ENCODE data around the gene B3GNT4. TPM values are rescaled to one million over a fixed set of nuclear protein-coding genes. Genes with fewer than 3 reads are reported as not detected.

B3GNT4 gene
- total RNA-seq, 1 experiment from 2014 or later = not detected

DNA sequence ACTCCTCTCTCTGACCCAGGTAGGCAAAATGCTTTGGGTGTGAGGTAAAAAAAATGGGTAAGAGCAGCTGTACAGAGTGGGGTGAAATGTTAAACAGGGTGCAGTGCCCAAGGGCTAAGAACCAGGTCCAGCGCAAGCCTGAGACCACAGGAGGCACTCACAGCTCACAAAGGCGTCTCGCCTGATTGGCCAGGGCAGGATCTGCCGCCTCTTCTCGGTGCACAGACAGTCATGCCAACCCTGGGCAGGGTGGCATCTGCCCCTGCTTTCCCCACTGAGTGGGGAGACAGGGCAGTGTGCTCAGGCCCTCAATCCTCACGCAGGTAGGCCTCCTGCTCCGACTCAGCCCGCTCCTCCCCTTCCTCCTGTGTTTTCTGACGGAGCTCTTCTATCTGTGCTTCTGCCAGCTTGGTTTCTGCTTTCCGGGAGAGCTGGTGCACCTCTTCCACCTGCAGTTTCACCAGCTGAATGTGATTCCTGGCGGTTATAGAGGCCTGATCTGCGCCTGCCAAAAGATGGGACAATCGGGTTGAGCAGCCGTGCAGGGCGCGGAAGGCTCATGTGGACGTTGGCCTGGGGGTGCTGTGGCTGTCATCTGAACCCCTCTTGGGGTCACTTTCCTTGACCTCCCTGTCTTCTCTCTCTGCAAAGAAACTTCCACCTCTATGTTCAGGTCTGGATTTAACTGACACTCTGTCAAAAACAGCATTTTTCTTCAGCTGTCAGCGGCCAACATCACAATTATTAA is 4.7 kb downstream of the B3GNT4 start:
- DNase-seq (ENCODE audit: low read depth in 1 of 2, low spot score in 2 of 2) = no peak
- H3K9me3 ChIP-seq (replicated peaks) = no peaks in the 10 kb centered on the region; the same call in 1 of the 2 replicates

DNA sequence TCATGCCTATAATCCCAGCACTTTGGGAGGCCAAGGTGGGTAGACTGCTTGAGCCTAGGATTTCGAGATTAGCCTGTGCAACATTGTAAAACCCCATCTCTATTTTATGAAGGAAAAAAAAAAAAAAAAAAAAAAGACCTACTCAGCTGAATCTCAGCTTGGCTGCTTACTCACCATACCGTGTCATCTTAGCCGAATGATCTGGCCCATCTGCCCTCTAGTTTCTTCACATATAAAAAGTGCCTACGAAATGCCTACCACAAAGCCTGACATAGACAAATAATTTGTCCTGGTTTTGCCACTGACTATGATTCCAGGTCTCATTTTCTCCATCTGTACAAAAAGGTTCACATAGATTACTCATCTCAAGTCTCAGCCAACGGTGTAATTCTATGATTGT is 12.3 kb downstream of the B3GNT4 start:
- Histone ChIP-seq H3K36me3 (peaks cover 82% of the 10 kb centered on the region), H3K27me3 (replicated peaks) (no peaks in the 10 kb centered on the region)

More for the DNA sequence above, 4.7 kb downstream of the B3GNT4 start:
- H3K27ac ChIP-seq = no peak overlapping the region
- H3K4me3 ChIP-seq = no peak overlapping the region
- peaks cover 28% of the 10 kb centered on the region for H3K27me3 ChIP-seq (replicated peaks)
- H3K36me3 ChIP-seq = peaks cover 58% of the 10 kb centered on the region
- H3K4me1 ChIP-seq (replicated peaks) = peaks cover 11% of the 10 kb centered on the region

DNA sequence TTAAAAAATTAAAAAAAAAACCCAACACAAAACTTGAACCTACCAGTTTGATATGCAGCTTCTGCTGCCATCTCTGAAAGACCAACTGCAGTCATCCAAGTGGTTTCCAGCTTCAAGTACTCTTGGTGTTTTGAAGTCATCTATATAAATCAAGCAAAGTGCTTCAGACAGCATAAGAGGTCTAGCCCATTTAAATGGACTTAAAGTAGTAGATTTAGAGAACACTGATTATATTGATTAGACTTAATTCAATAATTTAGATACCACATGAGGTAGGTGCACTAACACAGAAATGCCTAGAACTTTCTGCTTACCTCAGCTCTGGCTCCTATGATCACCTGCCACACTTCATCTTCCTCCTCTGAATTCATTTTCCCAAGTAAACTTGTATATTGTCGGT is 12.9 kb downstream of the B3GNT4 start:
- peaks cover 85% of the 10 kb centered on the region for H3K36me3 ChIP-seq

More for the DNA sequence above, 12.3 kb downstream of the B3GNT4 start:
- H3K4me1 ChIP-seq (replicated peaks) = no peaks in the 10 kb centered on the region
- no peak overlapping the region for H3K4me3 ChIP-seq
- no peaks in the 10 kb centered on the region for H3K9me3 ChIP-seq (replicated peaks)
- DNase-seq (ENCODE audit: low read depth in 1 of 2, low spot score in 2 of 2) = no peak
- no peak overlapping the region for H3K27ac ChIP-seq

DNA sequence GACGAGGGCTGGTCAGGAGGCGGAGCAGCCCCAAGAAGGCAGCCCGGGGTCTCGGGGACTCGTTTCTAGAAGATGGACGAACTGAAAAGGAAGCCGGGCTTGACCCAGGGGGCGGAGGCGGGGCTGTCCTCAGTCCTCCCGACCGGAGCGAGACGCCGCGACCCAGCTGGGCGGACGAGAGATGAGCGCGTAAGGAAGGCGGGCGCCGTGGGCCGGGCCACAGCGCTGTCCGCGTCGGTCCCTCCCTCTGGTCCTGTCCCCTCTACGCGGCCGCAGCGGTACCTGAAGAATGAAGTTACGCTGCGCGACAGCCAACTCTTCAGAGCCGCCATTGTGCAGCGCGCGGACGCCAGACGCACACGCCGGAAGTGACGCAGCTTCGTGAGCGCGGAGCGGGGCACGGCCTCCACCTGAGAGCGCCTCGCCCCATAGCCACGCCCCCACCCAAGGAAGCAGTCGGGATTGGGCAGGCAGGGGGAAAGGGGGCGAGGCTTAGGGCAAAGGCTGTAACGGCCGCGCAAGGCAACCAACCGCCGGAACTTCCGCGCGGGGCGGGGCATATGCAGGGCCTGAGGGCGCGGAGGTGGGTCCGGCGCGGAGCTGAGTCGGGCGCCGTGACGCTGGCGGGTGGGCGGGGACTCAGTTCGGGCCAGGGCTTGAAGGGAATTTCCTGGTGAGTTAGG is 22.3 kb downstream of the B3GNT4 start, which contains the start of gene DIABLO:
Gene DIABLO (minus strand): TSS at position 370 of the 683 bp plus-strand sequence. CDS start 38 bp downstream, at position 332.
- H3K9me3 ChIP-seq (replicated peaks) = 0 out of 2 replicates have a peak, but pooled peaks cover 3% of the 10 kb centered on the region
- peaks cover 19% of the 10 kb centered on the region for H3K4me1 ChIP-seq (replicated peaks)
- peaks cover 41% of the 10 kb centered on the region for H3K36me3 ChIP-seq
- H3K4me3 ChIP-seq = peak within 1 kb of the TSS; percentile 83
- H3K27me3 ChIP-seq (replicated peaks) = no peaks in the 10 kb centered on the region
- peak within 1 kb of the TSS; percentile 75 for H3K27ac ChIP-seq
- DNase-seq (ENCODE audit: low read depth in 1 of 2, low spot score in 2 of 2) = peak; percentile 98 to 99

More for the DNA sequence above, 12.9 kb downstream of the B3GNT4 start:
- Histone ChIP-seq H3K4me1 (replicated peaks) (no peaks in the 10 kb centered on the region), H3K27me3 (replicated peaks) (no peaks in the 10 kb centered on the region), H3K4me3 (no peak overlapping the region), H3K27ac (no peak overlapping the region), H3K9me3 (replicated peaks) (no peaks in the 10 kb centered on the region)
- DNase-seq (ENCODE audit: low read depth in 1 of 2, low spot score in 2 of 2) = no peak

DNA sequence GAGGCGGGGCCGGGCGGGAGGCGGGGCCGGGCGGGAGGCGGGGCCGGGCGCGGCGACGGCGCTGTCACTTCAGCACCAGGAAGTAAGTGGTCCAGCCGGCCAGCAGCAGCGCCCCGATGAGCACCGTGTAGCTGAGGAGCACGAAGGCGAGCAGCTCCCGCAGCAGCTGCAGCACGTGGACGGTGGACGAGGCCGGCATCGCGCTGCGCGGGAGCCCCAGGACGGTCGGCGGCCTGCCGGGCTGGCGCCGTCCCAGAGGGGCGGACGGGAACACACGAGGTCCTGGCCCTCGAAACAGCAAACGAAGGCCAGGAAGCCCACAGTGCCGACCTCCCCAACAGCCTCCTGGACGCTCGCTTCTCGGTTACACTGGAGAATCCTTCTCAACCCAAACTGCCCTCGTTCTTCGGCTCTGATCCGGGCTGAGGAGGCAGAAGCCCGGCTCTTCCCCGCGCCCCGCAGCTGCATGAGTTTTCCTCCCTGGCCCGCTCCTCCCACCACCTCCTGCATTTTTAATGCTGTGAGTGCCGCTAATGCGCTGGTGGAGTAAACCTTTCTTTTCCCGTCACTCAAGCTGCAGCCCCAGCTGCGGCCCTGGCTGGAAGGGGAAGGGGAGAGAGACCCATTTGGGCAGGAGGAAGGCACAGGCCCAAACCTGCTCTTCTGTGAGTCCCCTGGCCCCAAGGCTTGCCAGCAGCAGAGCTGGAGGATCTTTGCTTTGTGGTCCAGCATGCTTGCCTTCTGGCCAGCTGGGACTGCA is 23.0 kb downstream of the B3GNT4 start:
- Histone ChIP-seq H3K27me3 (replicated peaks) (no peaks in the 10 kb centered on the region), H3K27ac (no peak overlapping the region), H3K36me3 (peaks cover 34% of the 10 kb centered on the region), H3K4me3 (peak overlapping the region; percentile 27), H3K9me3 (replicated peaks) (0 out of 2 replicates have a peak, but pooled peaks cover 3% of the 10 kb centered on the region), H3K4me1 (replicated peaks) (peaks cover 19% of the 10 kb centered on the region)
- DNase-seq (ENCODE audit: low read depth in 1 of 2, low spot score in 2 of 2) = no peak

DNA sequence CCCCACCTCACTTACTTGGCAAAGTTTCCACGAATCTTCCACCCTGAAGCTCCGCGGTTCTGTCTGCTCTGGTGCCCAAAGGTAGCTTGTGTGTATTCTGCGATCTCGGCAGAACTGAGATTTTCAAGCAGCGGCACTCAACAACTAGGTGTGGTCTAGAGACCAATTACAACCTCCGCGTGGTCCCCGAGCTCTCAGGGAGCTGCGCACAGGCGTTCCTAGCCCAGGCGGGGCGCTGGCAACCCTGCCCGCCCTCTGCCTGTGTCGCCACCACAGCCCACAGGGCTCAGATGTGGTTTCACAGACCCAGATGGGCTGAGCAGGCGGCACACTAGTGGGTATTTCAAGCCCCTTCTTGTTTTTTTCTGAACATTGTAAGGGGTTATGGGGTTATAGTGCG is 23.8 kb downstream of the B3GNT4 start:
- no peak overlapping the region for H3K4me3 ChIP-seq
- DNase-seq (ENCODE audit: low read depth in 1 of 2, low spot score in 2 of 2) = no peak
- H3K9me3 ChIP-seq (replicated peaks) = 0 out of 2 replicates have a peak, but pooled peaks cover 3% of the 10 kb centered on the region
- peaks cover 26% of the 10 kb centered on the region for H3K36me3 ChIP-seq
- no peaks in the 10 kb centered on the region for H3K27me3 ChIP-seq (replicated peaks)
- H3K4me1 ChIP-seq (replicated peaks) = peaks cover 19% of the 10 kb centered on the region
- H3K27ac ChIP-seq = no peak overlapping the region

DNA sequence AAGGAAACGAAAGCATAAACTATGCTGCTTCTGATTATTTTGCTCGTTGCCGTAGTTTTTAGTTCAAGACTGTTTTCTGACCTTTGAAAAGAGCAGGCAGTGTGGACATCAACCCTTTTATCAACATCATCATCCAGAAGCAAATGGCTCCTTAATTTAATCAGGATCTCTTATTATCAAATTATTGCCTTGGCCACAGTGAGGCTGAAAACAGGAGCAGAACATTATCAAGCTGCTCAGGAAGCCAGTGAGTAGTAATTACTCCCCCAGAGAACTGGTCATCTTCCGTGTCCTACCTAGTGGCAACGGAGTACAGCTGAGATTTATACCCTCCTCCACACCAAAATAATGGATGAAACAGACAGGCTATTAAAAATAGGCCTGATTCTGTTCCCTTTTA is 24.6 kb downstream of the B3GNT4 start:
- Histone ChIP-seq H3K27ac (no peak overlapping the region), H3K27me3 (replicated peaks) (no peaks in the 10 kb centered on the region), H3K36me3 (peaks cover 21% of the 10 kb centered on the region), H3K4me3 (no peak overlapping the region), H3K9me3 (replicated peaks) (0 out of 2 replicates have a peak, but pooled peaks cover 3% of the 10 kb centered on the region), H3K4me1 (replicated peaks) (peaks cover 19% of the 10 kb centered on the region)
- no peak for DNase-seq (ENCODE audit: low read depth in 1 of 2, low spot score in 2 of 2)

DNA sequence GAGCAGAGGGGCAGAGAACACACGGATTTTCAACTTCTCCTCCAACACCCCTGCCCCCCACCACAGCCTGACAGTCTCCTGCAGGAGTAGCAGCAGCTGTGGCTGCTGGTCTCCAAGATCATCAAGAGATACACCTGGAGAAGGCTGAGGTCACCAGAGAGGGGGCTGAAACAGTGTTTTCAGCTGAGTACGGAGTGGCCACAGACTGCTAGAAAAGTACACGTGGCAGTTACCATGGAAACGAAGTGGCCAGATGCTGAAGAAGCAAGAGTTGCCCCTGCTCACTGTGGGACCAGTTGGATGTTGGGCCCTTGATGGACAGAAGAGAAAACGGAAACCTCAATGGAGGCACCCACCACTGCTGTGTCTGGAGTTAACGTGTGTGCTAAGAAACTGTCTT is 27.3 kb downstream of the B3GNT4 start:
- Histone ChIP-seq H3K27me3 (replicated peaks) (no peaks in the 10 kb centered on the region), H3K9me3 (replicated peaks) (0 out of 2 replicates have a peak, but pooled peaks cover 3% of the 10 kb centered on the region), H3K27ac (no peak overlapping the region), H3K4me1 (replicated peaks) (peaks cover 6% of the 10 kb centered on the region), H3K4me3 (no peak overlapping the region), H3K36me3 (peaks cover 9% of the 10 kb centered on the region)
- DNase-seq (ENCODE audit: low read depth in 1 of 2, low spot score in 2 of 2) = no peak

DNA sequence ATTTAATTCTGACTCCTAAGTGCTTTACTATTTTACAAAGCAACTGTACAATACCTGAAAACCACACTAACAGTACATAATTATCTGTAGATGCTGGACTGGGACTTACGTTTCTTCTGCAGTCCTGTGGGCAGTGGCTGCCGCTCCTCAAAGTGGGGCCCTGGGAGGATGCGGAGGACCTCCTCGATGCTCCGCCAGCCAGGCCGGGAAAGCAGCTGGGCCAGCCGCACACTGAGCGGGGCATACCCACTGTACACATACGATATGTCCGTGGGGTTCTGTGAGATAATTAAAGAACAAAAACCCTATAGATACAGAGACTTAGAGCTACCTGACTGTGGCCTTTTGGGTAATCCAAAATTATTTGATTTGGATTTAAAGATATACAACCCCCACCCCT is 29.2 kb downstream of the B3GNT4 start:
- H3K4me3 ChIP-seq = no peak overlapping the region
- H3K27me3 ChIP-seq (replicated peaks) = no peaks in the 10 kb centered on the region
- H3K9me3 ChIP-seq (replicated peaks) = no peaks in the 10 kb centered on the region
- H3K27ac ChIP-seq = no peak overlapping the region
- DNase-seq (ENCODE audit: low read depth in 1 of 2, low spot score in 2 of 2) = no peak
- peaks cover 6% of the 10 kb centered on the region for H3K36me3 ChIP-seq
- no peaks in the 10 kb centered on the region for H3K4me1 ChIP-seq (replicated peaks)

DNA sequence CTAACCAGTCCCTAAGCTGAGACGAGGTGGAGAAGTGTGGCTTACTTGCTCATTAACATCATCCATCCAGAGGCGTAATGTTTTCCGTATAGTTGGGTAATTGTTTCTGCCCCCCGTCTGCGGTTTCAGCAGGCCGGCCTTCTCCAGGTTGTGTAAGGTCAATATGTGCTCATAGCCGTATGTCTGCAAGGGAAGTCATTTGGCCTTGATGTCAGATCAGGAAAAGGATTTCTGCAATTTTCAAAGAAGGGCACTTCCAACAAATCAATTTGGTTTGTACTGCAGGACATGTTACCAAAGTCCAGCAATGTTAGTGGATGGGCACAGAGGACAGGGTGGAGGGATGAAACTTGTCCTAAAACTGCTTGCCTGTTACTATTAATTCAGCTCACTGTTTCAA is 32.2 kb downstream of the B3GNT4 start:
- H3K9me3 ChIP-seq (replicated peaks) = no peaks in the 10 kb centered on the region
- H3K36me3 ChIP-seq = peaks cover 9% of the 10 kb centered on the region
- H3K4me1 ChIP-seq (replicated peaks) = no peaks in the 10 kb centered on the region
- no peak for DNase-seq (ENCODE audit: low read depth in 1 of 2, low spot score in 2 of 2)
- H3K27me3 ChIP-seq (replicated peaks) = no peaks in the 10 kb centered on the region
- H3K27ac ChIP-seq = no peak overlapping the region
- H3K4me3 ChIP-seq = no peak overlapping the region

DNA sequence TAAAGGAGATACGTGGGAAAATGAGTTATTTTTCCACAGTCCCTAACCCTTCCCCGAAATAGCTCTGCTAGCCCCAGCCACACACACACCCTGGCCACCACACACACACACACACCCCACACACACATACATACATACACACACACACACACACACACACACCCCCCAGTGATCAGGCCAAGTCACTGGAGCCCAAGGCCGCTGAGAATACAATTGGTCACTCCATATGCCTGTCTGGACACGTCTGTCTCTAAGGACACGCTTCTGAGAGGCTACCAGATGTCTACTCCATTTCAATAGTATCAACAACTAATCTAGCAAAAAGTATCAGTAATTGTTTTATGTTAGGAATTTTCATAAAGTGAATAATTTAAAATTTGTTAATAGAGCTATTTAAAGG is 35.4 kb downstream of the B3GNT4 start:
- no peak for DNase-seq (ENCODE audit: low read depth in 1 of 2, low spot score in 2 of 2)
- no peaks in the 10 kb centered on the region for H3K27me3 ChIP-seq (replicated peaks)
- no peaks in the 10 kb centered on the region for H3K9me3 ChIP-seq (replicated peaks)
- peaks cover 8% of the 10 kb centered on the region for H3K36me3 ChIP-seq
- no peaks in the 10 kb centered on the region for H3K4me1 ChIP-seq (replicated peaks)
- H3K4me3 ChIP-seq = no peak overlapping the region
- no peak overlapping the region for H3K27ac ChIP-seq

DNA sequence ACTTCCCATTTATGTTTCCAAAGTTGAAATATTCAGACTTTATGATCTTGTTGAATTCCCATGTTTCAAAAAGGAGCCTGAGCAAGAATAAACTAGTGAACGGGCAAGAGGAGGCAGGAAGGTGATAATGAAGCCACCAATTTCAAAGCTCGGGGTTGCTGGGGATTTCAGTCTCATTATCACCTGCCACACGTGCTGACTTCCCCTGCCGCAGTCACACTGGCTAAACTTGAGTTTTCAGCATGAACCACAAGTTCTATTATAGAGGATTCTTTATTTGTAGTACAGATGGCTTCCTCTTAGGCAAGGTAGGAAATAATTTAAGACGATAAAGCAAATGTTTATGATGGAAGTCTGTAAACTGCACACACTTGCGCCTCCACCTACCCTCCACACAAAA is 40.5 kb downstream of the B3GNT4 start:
- no peaks in the 10 kb centered on the region for H3K27me3 ChIP-seq (replicated peaks)
- peaks cover 10% of the 10 kb centered on the region; the same call in 1 of the 2 replicates for H3K36me3 ChIP-seq
- no peak overlapping the region for H3K27ac ChIP-seq
- no peaks in the 10 kb centered on the region for H3K4me1 ChIP-seq (replicated peaks)
- H3K4me3 ChIP-seq = no peak overlapping the region
- no peak for DNase-seq (ENCODE audit: low read depth in 1 of 2, low spot score in 2 of 2)
- H3K9me3 ChIP-seq (replicated peaks) = no peaks in the 10 kb centered on the region

DNA sequence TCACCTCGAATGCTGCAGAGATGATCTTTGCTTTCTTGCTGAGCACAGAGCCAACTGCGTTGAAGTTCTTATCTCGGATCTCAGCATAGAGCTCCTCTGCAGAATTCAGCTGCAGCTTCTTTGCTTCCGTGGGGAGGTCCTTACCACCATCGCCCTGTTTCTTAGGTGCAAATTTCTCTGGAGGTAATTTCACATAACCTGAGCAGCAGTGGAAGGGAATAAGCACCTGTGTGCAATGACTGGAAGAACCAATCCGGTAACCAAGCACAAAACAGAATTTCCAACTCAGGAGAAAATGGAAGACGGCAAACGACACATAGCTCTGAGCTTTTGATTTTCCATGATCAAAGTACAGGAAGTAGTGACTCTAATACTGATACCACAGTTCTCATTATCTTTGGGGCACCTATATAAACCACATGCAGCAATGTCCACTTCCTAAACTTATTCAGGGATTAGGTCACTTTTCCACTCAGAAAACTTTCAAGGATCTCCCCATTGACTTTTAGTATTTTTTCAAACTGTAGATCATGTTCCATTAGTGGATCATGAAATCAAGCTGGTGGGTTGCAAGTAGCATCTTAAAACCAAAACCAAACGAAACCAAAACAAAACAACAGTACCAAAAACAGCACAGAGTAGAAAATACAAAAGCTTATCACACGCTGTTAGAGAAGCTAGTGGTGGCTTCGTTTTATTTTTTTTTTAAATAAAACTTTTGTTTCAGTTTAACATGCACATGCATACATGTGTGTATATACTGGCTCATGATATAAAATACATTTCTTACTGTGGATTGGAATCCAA is 41.3 kb downstream of the B3GNT4 start:
- Histone ChIP-seq H3K4me1 (replicated peaks) (no peaks in the 10 kb centered on the region), H3K36me3 (peaks cover 12% of the 10 kb centered on the region)

More for the DNA sequence above, 41.3 kb downstream of the B3GNT4 start:
- no peaks in the 10 kb centered on the region for H3K9me3 ChIP-seq (replicated peaks)
- no peak for DNase-seq (ENCODE audit: low read depth in 1 of 2, low spot score in 2 of 2)
- H3K4me3 ChIP-seq = no peak overlapping the region
- H3K27me3 ChIP-seq (replicated peaks) = no peaks in the 10 kb centered on the region
- no peak overlapping the region for H3K27ac ChIP-seq

Measured in SJSA1 (cell line).